CD4-positive, alpha-beta T cell treated with Interleukin-15 for 4 hours (primary cell): ENCODE measurements around the gene KASH5.

Experiments used
- DNase-seq: peaks from one replicate; pipeline ENCODE4 v3.0.0-alpha.2; 2020; ENCODE audit warnings: low spot score

The KASH5 gene

DNA sequence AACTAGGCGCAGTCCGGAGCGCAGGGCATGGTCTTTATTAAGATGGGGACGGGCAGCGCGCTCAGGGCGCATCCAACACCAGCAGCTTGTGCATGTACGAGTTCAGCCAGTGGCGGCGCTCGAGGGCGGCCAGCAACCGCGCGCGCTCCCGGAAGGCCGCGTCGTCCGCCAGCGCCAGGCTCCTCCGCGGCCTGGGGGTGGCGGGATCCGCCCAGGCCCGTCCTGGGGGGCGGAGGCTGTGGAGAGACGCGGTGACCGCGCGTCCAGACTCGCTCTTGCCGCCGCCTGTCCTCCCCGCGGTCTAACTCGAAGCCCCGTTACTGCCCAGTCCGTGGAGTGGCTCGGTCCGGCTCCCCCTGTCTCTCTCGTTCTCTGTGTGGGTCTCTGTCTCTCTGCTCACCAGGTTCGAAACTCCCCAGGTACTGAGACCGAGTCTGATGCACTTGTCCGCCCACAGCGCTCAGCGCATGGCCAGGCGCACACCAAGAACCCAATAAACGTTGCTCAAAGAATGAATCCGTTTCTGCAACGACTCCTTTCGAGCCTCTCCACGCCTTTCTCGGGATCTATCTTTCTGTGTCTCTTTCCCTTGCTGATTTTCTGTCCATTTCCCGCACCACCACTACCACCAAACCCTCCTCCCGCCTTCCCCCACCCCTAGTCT lies 34.5 kb downstream of the KASH5 start:
- peak; percentile 38 for DNase-seq

DNA sequence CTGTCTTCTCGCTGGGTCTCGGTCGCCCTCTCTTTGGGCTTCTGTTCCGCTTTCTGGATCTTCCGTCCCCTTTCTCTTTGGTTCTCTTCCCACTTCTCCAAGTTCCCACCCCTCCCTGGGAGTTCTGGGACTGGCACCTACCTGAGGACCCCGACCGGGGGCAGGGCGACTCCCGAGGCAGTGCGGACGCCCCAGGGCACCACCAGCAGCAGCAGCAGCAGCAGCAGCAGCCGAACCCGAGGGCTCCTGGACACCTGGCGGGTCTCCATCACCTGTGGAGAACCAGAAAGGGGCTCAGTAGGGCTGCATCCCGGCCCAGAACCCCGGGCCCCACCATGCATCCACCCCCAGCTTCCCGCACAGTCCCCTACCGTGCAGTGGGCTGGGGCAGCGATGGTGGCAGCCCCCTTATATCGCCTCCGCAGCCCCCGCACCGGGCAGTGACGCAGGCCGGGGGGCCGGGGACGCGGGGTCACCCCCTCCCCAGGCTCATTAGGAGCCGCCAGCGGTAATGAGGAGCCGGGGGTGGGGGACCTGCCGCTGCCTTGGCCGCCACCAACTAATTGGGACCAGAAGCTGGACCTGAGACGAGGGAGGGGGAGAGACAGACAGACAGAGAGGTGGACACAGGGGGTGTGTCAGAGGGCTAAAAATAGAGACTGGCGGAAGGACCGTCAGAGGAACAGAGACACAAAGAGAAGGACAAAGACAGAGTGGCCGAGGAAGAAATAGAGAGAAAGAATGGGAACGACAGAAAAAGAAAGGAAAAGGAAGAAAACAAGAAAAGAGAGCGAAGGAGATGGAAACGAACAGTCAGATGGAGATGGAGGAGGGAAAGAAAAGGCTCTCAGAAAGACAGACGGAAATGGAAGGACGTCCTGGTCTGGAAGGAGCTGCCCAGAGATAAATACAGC lies 35.3 kb downstream of the KASH5 start, which contains the start of gene PTH2:
TSS of gene PTH2 (minus strand) at position 371 of the 914 bp plus-strand sequence. CDS start at position 269, 102 bp downstream.
- DNase-seq: no peak

DNA sequence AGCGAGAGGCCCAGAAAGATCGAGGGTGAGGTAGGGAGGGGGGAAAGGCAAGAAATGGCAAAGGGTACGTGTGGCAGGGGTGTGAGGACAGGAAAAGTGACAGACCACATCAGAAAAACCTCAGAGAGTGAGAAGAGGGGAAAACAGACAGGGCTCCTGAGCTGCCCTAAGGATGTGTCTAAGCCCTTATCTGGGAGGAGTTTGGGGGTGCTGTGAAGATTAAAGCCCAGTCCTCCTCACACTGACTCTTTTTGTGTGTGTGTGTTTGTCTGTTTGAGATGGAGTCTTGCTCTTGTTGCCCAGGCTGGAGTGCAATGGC lies 35.9 kb downstream of the KASH5 start:
- peak; percentile 20 for DNase-seq

DNA sequence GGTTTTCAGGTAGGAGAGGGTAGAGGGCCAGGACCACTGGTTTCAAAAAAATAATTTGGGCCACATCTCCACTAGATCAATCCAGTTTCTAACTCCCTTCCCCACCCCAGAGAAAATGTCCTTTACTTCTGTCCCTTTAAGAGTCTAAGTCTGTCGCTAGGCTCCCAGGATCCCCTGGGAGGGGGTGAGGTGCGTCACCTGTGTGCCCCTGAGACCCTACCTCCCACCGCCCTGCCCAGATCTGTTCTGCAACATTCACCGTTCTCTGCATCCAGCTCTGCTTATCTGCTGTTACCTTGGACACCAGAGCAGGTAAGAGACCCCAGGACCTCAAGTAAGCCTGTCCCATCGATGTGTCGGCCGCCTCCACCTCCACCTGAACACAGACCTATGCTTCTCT lies 37.1 kb downstream of the KASH5 start, which contains the start of gene GFY:
TSS of gene GFY (plus strand) at position 211 of the 400 bp plus-strand sequence. CDS start 1,043 bp downstream, outside the sequence.
- DNase-seq: no peak

DNA sequence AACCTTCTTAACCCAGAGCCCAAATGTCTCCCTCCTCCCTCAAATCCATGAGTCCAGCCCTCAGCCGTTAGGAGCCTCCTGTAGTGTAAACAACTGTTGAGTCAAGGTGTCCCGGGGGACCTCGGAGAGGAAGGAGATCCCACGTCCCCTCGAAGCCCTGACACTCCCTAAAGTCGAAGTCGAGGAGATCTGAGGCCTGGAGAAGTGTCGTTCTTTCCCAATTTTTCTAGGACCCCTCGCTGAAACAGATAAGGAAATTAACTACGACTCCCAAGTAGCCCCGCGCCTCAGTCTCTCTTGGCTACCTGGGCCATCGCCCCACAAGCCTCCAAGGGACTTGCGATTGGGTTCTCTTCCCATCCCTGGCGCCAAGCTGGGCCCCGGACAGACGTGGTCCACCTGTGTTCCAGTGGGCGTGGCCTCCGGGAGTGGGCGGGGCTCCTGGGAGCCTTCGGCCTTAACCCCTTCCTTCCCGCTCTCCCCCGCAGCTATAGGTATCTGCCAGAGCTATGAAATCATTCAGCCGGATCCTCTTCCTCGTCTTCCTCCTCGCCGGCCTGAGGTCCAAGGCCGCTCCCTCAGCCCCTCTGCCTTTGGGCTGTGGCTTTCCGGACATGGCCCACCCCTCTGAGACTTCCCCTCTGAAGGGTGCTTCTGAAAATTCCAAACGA lies 38.0 kb downstream of the KASH5 start:
- DNase-seq: no peak

DNA sequence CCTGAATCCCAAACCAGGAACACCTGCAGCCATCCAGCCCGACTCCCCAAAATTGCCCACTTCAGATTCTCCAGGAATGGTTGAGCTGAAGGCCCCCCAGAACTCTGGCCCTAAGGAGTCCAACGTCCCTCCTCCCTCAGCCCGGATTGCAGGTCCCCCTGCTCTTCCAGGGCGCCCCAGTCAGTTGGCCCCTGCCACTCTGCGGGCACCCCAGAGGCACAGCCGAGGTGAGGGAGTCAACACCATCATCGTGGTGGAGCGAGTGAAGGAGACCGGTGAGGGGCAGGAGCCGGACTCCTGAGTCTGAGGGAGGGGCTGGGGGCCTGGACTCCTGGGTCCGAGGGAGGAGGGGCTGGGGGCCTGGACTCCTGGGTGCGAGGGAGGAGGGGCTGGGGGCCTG lies 39.3 kb downstream of the KASH5 start:
- DNase-seq: no peak

GRCh38 chr19:49427855-49428546 lies 40.0 kb downstream of the KASH5 start:
- no peak for DNase-seq

GRCh38 chr19:49428547-49429451 lies 40.8 kb downstream of the KASH5 start:
- DNase-seq: no peak

DNA sequence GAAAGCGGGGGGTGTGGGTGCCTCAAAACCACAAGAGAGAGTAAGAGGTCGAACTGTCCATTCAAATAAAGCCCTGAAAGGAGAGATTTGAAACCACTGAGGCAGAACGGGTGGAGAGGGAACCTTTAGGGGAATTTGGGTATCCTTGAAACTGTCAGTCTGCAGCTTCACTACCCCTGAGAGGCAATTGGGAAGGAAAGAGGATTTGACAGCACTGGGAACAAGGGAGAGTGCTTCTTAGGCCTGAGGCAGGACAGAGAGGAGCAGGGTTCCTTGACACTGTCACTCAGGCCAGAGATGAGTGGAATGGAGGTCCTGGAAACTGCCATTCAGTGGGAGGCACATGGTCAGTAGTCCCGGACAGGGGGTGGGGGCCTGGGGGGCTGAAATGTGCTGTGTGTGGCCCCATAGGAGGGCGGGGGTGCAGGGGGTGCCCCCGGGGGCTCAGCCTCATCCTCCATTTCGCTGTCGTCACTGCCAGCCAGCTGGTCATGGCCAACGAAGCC lies 42.2 kb downstream of the KASH5 start:
- no peak for DNase-seq

DNA sequence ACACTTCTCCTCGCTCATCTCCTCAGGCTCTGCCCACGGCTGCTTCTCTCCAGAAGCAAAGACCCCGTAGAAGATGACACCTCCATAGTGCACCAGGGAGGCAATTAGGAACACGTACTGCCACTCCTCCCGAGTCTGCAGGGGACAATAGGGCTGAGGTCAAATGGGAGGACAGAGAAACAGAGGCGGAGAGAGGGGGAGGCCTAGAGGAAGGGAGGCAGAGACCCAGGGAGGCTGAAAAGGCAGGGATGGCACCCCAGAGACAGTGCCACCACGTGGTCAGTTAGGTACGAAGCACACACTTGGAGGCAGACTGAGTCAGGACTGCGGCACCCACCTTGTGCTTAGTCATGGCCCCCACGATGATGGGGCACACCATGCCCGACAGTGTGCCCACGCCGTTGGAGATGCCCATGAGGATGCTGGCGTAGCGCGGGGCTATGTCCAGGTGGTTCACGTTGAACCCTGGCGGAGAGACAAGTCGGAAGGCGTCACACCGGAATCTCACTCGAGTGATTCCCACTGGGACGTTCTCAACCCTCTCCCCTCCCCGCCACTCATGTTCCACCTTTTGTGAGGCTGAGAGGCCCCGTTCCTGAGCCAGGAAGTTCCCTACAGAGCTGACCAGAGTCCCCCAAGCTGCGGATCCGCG lies 42.8 kb downstream of the KASH5 start:
- DNase-seq: peak; percentile 28

DNA sequence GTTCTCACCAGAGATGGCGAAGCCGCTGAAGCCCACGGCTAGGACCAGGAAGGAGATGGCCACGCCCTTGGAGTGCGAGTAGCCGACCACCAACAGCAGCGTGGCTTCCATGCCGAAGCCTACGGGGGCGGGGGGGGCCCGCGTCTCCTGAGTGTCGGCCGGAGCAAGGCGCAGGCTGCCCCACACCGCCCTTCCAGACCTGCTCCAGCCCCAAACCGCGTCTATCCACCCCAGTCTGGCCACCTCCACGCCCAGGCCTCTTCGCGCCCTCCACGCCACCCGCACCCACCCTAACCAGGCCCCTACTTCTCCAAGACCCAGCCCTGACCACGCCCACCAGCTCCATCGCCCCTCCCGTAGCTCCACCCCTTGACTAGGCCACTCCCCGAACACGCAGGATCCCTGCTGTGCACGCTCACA lies 43.3 kb downstream of the KASH5 start:
- no peak for DNase-seq

DNA sequence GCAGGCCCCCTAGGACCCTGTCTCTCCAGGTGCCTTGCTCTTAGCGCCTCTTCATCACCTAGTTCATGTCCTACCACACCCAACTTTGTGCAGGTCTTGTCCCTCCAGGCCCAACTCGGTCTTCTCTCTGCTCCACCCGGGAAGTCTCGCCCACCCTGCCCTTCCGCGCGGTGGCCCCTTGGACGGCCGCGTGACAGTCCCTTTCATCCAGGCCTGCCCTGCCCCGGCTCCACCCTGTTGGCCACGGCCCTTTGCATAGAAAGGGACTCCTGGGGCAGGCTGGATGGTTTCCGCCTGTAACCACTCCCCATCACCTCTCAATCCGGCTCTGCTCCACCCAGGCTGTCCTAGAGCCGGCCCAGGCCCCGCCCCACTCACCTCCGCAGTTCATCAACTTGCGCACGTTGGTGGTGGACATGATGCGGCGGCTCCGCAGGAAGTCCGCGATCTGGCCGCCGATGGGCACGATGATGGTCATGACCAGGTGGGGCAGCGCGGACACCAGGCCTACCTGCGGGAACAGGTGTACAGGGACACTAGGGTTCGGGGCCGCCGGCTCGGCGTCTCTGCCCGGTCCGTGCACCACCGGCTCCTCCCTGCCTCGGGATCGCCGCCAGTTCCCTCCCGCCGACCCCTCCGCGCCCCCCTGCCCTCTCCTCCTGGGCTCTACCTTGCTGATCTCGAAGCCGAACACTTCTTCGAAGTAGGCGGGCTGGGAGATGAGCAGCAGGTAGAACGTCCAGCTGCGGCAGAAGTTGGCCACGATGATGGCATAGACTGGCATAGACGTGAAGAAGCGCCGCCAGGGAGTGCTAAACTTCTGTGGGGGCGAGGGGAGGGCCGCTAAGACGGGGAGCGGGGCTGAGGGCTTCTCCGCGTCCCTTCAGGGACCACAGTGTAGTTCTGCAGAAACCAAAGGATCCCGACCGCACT lies 44.4 kb downstream of the KASH5 start:
- no peak for DNase-seq

DNA sequence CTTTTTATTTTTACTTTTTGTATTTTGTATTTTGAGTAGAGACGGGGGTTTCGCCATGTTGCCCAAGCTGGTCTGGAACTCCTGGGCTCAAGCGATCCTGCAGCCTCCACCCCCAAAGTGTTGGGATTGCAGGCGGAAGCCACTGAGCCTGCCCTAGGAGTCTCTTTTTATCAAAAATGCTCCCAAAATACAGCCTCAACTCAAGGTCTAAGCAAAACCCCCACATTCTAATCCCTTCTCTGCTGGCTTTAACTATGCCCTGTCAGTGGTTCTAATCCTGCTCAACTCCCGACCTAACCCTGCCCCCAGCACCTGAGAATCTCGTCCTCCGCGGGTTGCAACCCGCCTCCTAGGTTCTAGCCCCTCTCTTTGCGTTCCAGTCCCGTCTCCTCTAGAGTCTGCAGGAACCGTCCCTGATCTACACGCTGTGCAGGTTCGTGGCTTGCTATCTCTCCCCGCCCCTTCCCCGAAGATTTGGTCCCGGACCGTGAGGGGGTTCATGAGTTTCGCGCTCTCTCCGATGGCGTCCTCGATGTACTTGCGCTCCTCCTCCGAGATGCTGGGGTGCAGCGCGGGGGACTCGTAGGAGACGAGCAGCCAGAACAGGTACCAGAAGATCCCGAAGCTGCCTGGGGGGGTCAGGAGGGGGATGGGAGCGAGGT lies 45.3 kb downstream of the KASH5 start:
- no peak for DNase-seq

GRCh38 chr19:49434907-49435583 lies 47.0 kb downstream of the KASH5 start:
- DNase-seq: no peak

DNA sequence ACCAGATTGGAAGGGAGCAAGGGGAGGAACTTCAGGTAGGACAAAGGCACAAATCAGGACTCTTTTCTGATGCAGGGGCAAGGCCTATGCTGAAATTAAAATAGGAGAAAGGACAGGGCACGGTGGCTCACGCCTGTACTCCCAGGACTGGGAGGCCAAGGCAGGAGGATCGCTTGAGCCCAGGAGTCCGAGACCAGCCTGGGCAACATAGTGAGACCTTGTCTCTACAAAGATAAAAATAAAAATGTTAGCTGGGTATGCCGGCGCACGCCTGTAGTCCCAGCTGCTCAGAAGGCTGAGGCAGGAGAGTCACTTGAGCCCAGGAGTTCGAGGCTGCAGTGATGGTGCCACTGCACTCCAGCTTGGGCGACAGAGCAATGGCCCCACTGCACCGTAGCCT lies 47.6 kb downstream of the KASH5 start:
- DNase-seq: no peak

GRCh38 chr19:49436381-49437017 lies 48.5 kb downstream of the KASH5 start:
- no peak for DNase-seq

DNA sequence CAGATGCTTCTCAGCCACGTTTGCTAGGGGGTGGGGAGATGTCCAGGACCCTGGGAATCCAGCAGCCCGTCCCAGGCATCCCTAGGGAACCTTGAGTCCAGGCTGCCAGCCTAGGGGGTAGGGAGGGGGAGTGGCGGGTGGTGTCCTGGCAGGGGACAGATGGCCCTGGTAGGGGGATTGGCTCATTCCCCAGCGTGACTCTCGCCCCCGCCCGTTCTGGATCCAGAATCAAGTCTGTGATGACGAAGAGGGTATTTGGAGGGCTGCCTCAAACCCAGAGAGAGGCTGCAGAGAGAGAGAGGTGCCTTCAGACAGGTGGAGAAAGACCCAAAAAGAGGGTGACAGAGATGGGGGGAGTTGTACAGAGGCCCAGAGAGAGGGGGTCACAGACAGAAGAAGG lies 49.2 kb downstream of the KASH5 start:
- no peak for DNase-seq

DNA sequence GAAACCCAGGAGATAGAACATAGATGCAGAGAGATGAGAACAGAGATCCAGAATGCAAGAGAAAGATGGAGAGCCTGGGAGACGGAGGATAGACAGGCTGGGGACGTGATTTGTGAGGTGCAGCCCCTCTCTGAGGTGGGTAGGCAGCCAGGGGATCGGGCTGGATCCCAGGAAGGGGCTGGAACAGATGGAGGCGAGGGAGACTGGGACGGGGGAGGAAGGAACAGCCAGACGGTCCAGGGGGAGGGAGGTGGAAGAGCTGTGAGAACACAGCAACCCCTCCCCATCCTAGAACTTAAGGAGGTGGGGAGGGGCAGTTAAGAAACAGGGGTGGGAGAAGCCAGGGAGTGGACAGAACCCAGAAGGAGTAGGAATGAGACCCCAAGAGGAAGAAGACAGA lies 50.2 kb downstream of the KASH5 start:
- no peak for DNase-seq
